HG02943 (cell line): ENCODE data around the gene KIAA1328.

Experiments used
- ATAC-seq: cut with Tn5 transposase; IDR thresholded peaks from one replicate; pipeline ENCODE4 v1.9.1; 2021; ENCODE audit warnings: mild to moderate bottlenecking, low read depth, moderate library complexity; ENCODE audit not compliant: unreplicated experiment

KIAA1328 gene

GRCh38 chr18:37248281-37248680 lies 419.4 kb downstream of the KIAA1328 start:
- no peak for ATAC-seq

DNA sequence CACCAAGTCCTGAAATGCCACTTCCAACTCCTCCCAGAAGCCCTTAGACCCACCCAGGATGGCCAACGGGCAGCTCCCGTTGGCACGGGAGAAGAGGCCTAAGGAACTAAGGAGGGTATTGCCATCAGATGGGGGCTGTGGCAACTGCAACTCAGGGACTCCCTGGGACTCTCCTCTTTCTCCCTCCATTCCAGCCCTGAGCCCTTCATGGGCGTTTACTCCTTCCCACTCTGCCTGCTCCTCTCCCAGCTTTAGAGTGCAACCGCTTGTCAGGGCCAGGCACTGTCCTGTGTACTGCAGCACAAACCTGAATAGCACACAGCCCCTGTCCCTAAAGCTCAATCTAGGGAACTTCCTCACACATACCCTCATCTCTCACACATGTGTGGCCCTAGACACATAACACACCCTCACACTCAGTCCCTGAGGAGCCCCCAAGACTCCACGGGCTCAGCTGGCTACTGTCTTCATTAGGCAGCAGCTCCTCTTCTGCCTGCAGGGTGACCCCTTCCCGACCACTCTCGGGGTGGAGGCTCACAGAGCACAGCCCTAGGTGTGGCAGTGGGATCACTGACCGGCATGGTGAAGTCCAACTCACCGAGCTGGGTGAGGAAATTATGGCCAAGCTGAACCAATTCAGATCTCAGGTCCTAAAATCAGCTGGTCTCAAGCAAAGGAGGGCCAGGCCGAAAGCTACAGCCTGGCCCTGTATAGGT lies 420.4 kb downstream of the KIAA1328 start:
- no peak for ATAC-seq

GRCh38 chr18:37249895-37250618 lies 421.1 kb downstream of the KIAA1328 start:
- ATAC-seq: no peak

- ATAC-seq: no peak
These were observed 422.8 kb downstream of the KIAA1328 start for GRCh38 chr18:37251679-37252078.

GRCh38 chr18:37252342-37252741 lies 423.4 kb downstream of the KIAA1328 start:
- ATAC-seq: no peak

GRCh38 chr18:37252854-37253393 lies 424.0 kb downstream of the KIAA1328 start:
- no peak for ATAC-seq

- ATAC-seq: no peak
These were observed 424.7 kb downstream of the KIAA1328 start for GRCh38 chr18:37253394-37254235.

GRCh38 chr18:37254236-37254754 lies 425.4 kb downstream of the KIAA1328 start:
- ATAC-seq: no peak

DNA sequence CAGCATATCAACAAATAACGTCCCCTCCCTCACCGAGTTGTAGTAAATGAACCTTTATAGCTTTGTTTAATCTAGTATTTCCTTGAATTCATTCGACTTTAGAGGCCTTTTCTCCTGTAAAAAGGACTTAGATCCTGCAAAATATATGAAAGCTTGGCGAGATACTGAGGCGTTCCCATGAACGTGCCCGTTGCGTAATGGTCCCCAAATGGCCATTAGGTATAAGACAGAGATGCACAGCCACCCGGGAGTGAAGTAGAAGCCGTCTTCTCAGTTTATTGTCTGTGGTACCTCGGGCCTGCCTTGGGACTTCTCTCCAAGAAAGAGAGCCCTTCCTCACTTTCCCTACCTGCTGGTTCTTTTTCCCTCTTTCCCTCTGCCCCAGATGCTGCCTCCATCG lies 426.0 kb downstream of the KIAA1328 start:
- ATAC-seq: no peak

- no peak for ATAC-seq
These were observed 429.2 kb downstream of the KIAA1328 start for GRCh38 chr18:37258131-37258530.

GRCh38 chr18:37258819-37259218 lies 429.9 kb downstream of the KIAA1328 start:
- ATAC-seq: no peak

DNA sequence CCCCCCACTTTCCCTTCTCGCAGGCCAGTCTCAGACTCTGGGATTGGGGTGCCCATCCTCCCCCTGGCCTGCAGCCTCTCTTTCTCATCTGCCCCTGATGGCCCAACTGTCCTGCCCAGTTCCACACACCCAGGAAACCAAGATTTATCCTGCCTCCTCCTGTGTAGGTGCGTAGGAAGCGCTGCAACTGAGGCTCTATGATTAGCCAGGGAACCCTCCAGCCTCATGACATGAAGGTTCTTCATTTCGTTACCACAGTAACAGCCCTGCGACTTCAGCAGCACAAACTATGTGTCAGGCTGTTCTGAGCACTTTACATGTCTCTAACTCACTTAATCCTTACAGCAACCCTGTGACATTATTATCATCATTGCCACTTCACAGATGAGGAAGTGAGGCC lies 430.8 kb downstream of the KIAA1328 start:
- no peak for ATAC-seq

DNA sequence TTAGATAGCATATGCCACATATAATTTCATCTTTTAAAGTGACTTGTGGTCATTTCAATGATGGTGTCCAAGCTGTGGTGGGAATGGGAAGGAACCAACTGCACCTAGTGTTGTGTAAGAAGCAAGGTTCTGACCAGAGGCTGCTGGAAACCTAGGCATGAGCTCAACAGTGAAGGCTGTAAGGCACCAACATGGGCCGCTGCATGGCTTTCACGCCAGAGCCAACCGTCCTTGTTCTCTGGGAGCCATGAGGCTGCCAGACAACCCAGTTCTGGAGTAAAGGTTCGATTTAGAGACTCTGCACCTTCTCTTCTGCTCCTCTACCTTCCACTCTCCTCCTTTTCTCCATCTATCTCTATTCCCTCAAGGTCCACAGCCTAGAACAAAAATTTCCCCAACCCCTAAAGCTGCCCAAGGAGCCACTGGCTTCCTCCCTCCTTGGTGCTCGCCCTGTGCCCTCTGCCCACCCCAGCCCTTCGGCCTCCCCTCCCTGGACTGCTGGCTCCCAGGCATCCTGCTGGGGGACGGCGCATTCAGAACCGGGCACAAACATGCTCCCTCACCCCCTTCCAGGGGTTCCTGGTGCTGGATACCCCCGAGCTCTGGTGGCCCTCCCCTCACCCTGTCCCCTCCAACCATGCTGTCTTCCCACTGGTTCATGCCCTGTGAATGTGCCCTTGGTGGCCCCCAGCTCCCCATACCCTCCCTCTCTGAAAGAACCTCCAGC lies 431.6 kb downstream of the KIAA1328 start:
- ATAC-seq: no peak

DNA sequence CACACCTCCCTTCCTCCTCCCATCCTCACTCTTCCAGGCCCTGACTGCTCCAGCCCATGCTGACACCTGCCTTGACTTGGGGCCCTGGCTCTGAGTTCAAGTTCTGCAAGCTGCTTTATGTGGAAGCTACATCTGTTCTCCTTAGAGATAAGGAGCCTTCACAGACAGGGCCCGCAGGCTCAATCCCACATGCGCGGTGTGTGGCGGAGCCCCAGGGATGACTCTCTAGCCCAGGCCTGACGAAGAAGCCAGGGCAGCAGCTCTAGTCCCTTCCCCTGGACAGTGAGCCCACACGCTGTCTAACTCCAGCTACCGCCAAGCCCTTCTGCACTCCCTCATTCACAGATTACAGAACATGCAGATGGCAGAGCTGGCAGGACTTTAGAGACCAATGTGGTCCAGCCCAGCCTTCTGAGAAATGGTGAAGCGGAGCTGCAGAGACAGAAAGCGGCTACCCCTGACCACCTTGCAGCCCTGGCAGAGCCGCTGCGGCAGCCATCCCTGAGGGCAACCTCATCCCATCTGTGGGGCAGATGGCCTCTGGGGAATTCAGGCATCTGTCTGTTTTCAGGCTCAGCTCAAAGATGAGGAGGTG lies 432.4 kb downstream of the KIAA1328 start:
- no peak for ATAC-seq

- ATAC-seq: no peak
These were observed 433.1 kb downstream of the KIAA1328 start for GRCh38 chr18:37261988-37262387.

- ATAC-seq: no peak
These were observed 436.0 kb downstream of the KIAA1328 start for GRCh38 chr18:37264956-37265355.

GRCh38 chr18:37265382-37265781 lies 436.5 kb downstream of the KIAA1328 start:
- no peak for ATAC-seq

DNA sequence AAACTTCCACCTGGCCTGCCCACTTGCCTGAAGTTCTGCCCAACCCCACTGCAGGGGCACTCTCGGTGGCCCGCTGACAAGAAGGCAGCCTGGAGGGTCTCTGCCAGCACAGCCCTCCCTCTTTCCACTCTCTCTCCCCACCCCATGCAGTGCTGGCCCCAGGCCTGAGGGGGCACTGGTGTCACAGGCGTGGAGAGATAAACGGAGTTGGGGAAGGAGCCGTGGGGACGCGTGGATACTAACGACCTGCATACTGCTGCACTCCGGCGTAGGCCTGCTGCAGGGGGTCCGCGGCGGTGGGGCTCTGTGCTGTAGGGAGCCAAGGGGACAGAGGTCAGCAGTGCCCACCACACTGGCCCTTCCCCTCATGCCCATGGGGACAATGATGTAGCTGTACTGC lies 437.4 kb downstream of the KIAA1328 start:
- ATAC-seq: no peak

GRCh38 chr18:37270038-37270665 lies 441.2 kb downstream of the KIAA1328 start:
- ATAC-seq: no peak
